Type B pancreatic cell (in vitro differentiated cells): ENCODE data around the gene KRT72. TPM values are rescaled to one million over a fixed set of nuclear protein-coding genes. Genes with fewer than 3 reads are reported as not detected.

Experiments used
- DNase-seq: peaks from one replicate; pipeline ENCODE4 v3.0.0; 2021; ENCODE audit warnings: mixed read lengths; ENCODE audit not compliant: unreplicated experiment; ENCODE audit errors: extremely low spot score
- H3K27ac Mint-ChIP-seq: 2 replicates; pipeline ENCODE4 v1.8.0; 2021; ENCODE audit warnings: mild to moderate bottlenecking, mixed read lengths
- H3K27me3 Mint-ChIP-seq: 2 replicates; pipeline ENCODE4 v1.8.0; 2021; ENCODE audit warnings: mixed read lengths
- H3K36me3 Mint-ChIP-seq: 2 replicates; pipeline ENCODE4 v1.8.0; 2021; ENCODE audit warnings: mixed read lengths
- H3K4me1 Mint-ChIP-seq: one replicate; pipeline ENCODE4 v1.8.0; 2021; ENCODE audit warnings: mixed read lengths; ENCODE audit not compliant: unreplicated experiment
- H3K4me3 Mint-ChIP-seq: 2 replicates; pipeline ENCODE4 v1.8.0; 2021; ENCODE audit warnings: mild to moderate bottlenecking, mixed read lengths
- H3K9me3 Mint-ChIP-seq: 2 replicates; pipeline ENCODE4 v1.8.0; 2021; ENCODE audit warnings: mixed read lengths
- total RNA-seq: library from RNA; stranded (reverse); gene quantifications from 2 replicates; pipeline ENCODE4 v1.2.1, GENCODE V29; 2021; ENCODE audit warnings: low replicate concordance
- TF ChIP-seq, protein P1 (sequence below): fragments of 200-600 bp; sonication (generic); conservative IDR thresholded peaks from 2 replicates; pipeline ENCODE4 v1.5.0; 2021; ENCODE audit warnings: antibody characterized with exemption, mild to moderate bottlenecking

Gene KRT72
- total RNA-seq, 1 donor from 2014 or later, result 0.48 TPM

DNA sequence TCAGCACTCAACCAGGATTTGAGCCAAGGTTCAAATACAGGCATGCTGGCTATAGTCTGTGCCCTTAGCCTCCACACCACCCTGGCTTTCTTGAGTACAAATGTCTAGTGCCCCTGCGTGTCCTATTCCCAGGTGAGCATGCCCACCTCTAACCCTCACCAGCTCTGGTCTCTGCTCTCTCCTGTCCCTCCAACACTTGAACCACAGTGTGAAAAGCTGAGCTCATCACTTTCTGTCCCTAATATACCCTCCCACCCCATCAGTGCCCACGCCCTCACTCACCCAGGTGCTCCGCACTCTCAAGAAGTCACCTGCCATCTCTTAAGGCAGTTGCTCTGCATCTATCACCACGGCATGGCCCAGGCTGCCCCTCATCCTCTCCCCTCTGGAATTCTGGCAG is 41.3 kb downstream of the KRT72 start:
- Mint-ChIP-seq H3K9me3 (no peaks in the 10 kb centered on the region), H3K4me1 (no peaks in the 10 kb centered on the region), H3K4me3 (no peak overlapping the region), H3K36me3 (no peaks in the 10 kb centered on the region), H3K27ac (no peak overlapping the region), H3K27me3 (peaks cover 51% of the 10 kb centered on the region)
- TF ChIP-seq, protein P1, sequence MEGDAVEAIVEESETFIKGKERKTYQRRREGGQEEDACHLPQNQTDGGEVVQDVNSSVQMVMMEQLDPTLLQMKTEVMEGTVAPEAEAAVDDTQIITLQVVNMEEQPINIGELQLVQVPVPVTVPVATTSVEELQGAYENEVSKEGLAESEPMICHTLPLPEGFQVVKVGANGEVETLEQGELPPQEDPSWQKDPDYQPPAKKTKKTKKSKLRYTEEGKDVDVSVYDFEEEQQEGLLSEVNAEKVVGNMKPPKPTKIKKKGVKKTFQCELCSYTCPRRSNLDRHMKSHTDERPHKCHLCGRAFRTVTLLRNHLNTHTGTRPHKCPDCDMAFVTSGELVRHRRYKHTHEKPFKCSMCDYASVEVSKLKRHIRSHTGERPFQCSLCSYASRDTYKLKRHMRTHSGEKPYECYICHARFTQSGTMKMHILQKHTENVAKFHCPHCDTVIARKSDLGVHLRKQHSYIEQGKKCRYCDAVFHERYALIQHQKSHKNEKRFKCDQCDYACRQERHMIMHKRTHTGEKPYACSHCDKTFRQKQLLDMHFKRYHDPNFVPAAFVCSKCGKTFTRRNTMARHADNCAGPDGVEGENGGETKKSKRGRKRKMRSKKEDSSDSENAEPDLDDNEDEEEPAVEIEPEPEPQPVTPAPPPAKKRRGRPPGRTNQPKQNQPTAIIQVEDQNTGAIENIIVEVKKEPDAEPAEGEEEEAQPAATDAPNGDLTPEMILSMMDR, result no peak
- no peak for DNase-seq

DNA sequence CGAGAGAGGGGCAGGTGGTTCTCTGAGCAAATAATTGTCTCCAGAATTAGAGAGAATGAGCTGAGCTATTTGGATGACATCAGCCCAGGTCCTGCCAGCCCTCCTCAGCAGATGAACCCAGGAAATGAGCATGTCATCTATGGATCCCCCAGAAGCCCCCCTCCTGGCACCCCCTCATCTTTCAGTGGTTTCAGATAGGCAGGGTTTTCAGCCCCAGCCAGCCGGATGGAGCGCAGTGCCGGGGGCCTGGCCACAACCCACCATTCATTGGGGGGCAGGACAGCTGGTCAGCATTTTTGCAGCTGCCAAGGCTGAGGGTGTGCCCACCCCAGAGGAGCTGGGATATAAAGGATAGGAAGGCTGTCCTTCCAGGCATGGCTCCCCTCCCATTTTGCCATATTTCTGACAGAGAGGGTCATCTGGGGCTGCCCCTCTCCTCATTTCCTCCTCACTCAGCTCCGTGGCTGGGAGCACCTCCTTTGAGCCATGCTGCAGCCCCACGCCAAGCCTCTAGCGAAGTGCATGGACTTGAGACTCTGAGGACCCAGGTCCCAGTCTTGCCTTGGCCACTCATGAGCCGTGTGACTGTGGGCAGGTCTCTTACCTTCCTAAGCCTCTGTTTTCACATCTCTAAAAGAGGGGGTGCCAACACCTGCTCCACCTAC is 42.4 kb downstream of the KRT72 start:
- H3K27ac Mint-ChIP-seq, result no peak overlapping the region
- no peak for DNase-seq
- no peaks in the 10 kb centered on the region for H3K36me3 Mint-ChIP-seq
- TF ChIP-seq, protein P1, result no peak
- peaks cover 55% of the 10 kb centered on the region for H3K27me3 Mint-ChIP-seq
- no peaks in the 10 kb centered on the region for H3K4me1 Mint-ChIP-seq
- H3K9me3 Mint-ChIP-seq, result no peaks in the 10 kb centered on the region
- no peak overlapping the region for H3K4me3 Mint-ChIP-seq

DNA sequence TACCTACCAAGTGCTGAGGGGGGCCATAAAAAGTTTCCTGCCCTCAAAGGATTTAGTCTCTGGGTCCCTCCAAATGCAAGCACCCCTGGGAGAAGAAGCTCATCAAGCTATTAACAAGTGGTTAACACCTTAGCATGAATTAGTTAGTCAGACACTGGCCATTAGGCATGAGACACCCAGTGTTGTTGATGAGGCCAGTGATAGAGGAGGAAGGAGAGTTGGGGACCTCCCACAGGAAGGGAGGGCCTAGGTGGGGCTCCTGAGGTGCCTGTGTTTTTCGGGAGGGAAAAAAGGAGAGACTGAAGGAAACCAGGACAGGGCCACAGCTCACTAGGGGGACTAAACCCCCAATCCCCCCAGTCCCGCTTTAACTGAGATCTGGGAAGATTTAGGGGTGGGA is 43.8 kb downstream of the KRT72 start:
- no peak for DNase-seq
- H3K4me1 Mint-ChIP-seq, result no peaks in the 10 kb centered on the region
- TF ChIP-seq, protein P1, result no peak
- no peak overlapping the region for H3K27ac Mint-ChIP-seq
- H3K27me3 Mint-ChIP-seq, result peaks cover 56% of the 10 kb centered on the region
- no peaks in the 10 kb centered on the region for H3K9me3 Mint-ChIP-seq
- no peaks in the 10 kb centered on the region for H3K36me3 Mint-ChIP-seq
- no peak overlapping the region for H3K4me3 Mint-ChIP-seq

DNA sequence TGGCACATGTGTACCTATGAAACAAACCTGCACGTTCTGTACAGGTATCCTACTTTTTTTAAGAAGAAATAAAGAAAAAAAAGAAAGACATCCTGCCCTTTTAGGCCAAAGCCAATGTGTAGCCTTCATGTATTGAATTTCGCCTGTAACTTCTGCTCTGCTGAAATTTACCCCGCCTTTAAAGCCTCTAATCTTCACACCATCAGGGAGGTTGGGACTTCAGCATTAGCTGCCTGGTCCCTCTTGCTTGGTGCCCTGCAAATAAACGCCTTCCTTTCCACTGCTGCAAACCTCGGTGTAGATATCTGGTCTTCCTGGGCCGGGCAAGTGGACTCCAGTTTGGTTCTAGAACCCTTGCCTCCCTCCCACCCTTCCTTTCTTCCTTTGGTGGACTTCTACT is 45.7 kb downstream of the KRT72 start:
- Mint-ChIP-seq H3K27me3 (peaks cover 54% of the 10 kb centered on the region), H3K36me3 (no peaks in the 10 kb centered on the region), H3K9me3 (no peaks in the 10 kb centered on the region), H3K4me1 (no peaks in the 10 kb centered on the region), H3K27ac (no peak overlapping the region), H3K4me3 (no peak overlapping the region)
- DNase-seq, result no peak
- TF ChIP-seq, protein P1, result no peak

DNA sequence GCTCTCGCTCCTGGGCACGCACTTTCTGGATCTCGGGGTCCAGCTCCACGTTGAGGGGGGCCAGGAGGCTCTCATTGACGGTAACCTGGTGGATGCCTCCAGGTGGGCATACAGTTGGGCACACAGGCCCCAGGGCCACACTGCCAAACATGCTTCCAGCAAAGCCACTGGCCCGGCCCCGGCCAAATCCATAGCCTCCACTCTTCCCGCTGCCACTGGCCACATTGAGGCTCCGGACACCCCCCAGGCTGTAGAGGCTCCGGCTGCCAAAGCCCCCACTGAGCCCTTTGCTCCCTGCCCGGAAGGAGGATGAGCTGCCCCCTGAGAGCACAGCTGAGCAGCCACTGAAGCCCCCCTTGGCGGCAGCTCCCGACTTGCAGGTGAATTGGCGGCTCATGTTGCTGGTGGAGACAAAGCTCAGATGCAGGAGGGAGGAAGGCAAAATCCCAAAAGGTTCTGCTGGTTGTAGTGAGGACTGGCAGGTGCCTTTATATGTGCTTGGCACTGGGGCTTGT is 48.5 kb downstream of the KRT72 start, which contains the start of gene KRT71:
TSS of gene KRT71 (minus strand) at position 465 of the 515 bp plus-strand sequence. CDS start at position 397, 68 bp downstream.
- TF ChIP-seq, protein P1, result no peak
- Mint-ChIP-seq H3K4me3 (no peak within 1 kb of the TSS), H3K27ac (no peak within 1 kb of the TSS), H3K27me3 (peaks cover 38% of the 10 kb centered on the region), H3K36me3 (no peaks in the 10 kb centered on the region), H3K9me3 (no peaks in the 10 kb centered on the region), H3K4me1 (no peaks in the 10 kb centered on the region)
- DNase-seq, result no peak
